Measurements from ENCODE around the gene KIAA1755.

GRCh38 chr20:38297916-38298674 lies 37.6 kb upstream of the KIAA1755 start:
- no peak for TF ChIP-seq CTCF (IDR thresholded peaks at IDR 0.05; ENCODE audit: low read depth, low read length)
- no peak for TF ChIP-seq EZH2phosphoT487 (IDR thresholded peaks at IDR 0.05; ENCODE audit: low read depth)
